ENCODE data around the gene PLD6. TPM values are rescaled to one million over a fixed set of nuclear protein-coding genes. Genes with fewer than 3 reads are reported as not detected.
A peak's percentile ranks its signal among the peaks of the same experiment; 100 is the strongest.

The PLD6 gene
- total RNA-seq, 1 experiment from 2014 or later = 0.09 TPM

DNA sequence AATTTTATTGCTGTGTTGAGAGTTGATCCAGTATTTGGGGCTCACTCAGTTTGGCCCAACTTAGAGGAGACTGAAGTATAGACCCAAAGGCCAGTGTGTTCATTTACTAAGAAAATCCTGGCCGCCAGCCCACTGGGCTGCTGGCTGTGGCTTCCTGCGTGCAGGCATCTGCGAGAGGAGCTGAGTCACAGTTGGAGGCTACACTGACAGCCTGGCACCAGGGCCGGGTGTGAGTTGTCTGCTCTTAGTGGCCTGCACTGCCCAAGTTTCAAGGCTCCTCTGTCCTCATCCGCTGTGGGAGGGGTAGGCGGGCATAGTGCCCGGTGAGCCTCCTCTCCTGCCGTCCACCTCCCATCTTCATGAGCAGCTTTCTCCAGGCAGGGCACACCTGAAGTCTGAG lies 54.2 kb downstream of the PLD6 start:
- no peaks in the 10 kb centered on the region for H4K20me1 ChIP-seq (ENCODE audit: control insufficient read depth, insufficient read depth, insufficient read length)

More for the DNA sequence above, 54.2 kb downstream of the PLD6 start:
- Mint-ChIP-seq H3K9me3 (no peaks in the 10 kb centered on the region), H3K4me1 (no peaks in the 10 kb centered on the region), H3K36me3 (ENCODE audit: insufficient read depth in 1 of 3, low read depth in 3 of 3) (peaks cover 31 to 69% (median 64%) of the 10 kb centered on the region in 3 experiments), H3K27ac (0 out of 7 replicates have a peak overlapping the region, but pooled peaks of 1 of the 3 experiments have one; percentile 70), H3K4me3 (no peak overlapping the region), H3K27me3 (ENCODE audit: low read depth) (no peaks in the 10 kb centered on the region)
- Histone ChIP-seq H4K5ac (ENCODE audit: insufficient read length, low read depth, low read length) (no peak overlapping the region), H3K4me1 (ENCODE audit: insufficient read depth, low read length) (no peaks in the 10 kb centered on the region), H3K56ac (ENCODE audit: insufficient read length, low read depth, low read length) (no peak overlapping the region), H3K23ac (ENCODE audit: insufficient read length, low read depth, low read length) (no peak overlapping the region), H3K23me2 (ENCODE audit: insufficient read length, low read depth, low read length, poor library complexity, severe bottlenecking) (no peaks in the 10 kb centered on the region), H2BK5ac (ENCODE audit: insufficient read length, low read length) (no peak overlapping the region), H4K8ac (replicated peaks; ENCODE audit: insufficient read length, low read depth, low read length) (no peak overlapping the region), H3K18ac (ENCODE audit: insufficient read length, low read depth, low read length) (no peak overlapping the region), H2BK15ac (ENCODE audit: low read depth, low read length) (no peak overlapping the region), H3K9me3 (ENCODE audit: control insufficient read depth, low read depth, low read length) (no peaks in the 10 kb centered on the region), H2AK5ac (ENCODE audit: insufficient read length, low read length) (no peak overlapping the region), H2BK20ac (ENCODE audit: low read depth, low read length, poor library complexity, severe bottlenecking) (no peak overlapping the region), H3K27ac (ENCODE audit: insufficient read length, low read depth, low read length) (no peak overlapping the region), H3K27me3 (ENCODE audit: insufficient read depth, low read length) (no peaks in the 10 kb centered on the region), H2BK12ac (ENCODE audit: insufficient read length, low read depth, low read length) (no peak overlapping the region), H3K4ac (ENCODE audit: low read depth, low read length) (no peak overlapping the region), H4K91ac (ENCODE audit: insufficient read length, low read depth, low read length) (no peak overlapping the region), H3K9ac (ENCODE audit: extremely low read depth, insufficient read length, low read length) (no peak overlapping the region), H3T11ph (ENCODE audit: low read length) (no peak overlapping the region), H3K79me2 (ENCODE audit: insufficient read depth, low read length) (no peaks in the 10 kb centered on the region), H3K79me1 (ENCODE audit: insufficient read depth, low read depth, low read length, poor library complexity, severe bottlenecking) (no peaks in the 10 kb centered on the region), H2BK120ac (ENCODE audit: low read depth, low read length, poor library complexity, severe bottlenecking) (no peak overlapping the region), H2AFZ (ENCODE audit: low read length) (no peak overlapping the region), H3K14ac (ENCODE audit: insufficient read depth, low read length) (no peak overlapping the region), H3K4me2 (ENCODE audit: insufficient read depth, insufficient read length, low read length) (no peak overlapping the region)
- TF ChIP-seq, protein P1, sequence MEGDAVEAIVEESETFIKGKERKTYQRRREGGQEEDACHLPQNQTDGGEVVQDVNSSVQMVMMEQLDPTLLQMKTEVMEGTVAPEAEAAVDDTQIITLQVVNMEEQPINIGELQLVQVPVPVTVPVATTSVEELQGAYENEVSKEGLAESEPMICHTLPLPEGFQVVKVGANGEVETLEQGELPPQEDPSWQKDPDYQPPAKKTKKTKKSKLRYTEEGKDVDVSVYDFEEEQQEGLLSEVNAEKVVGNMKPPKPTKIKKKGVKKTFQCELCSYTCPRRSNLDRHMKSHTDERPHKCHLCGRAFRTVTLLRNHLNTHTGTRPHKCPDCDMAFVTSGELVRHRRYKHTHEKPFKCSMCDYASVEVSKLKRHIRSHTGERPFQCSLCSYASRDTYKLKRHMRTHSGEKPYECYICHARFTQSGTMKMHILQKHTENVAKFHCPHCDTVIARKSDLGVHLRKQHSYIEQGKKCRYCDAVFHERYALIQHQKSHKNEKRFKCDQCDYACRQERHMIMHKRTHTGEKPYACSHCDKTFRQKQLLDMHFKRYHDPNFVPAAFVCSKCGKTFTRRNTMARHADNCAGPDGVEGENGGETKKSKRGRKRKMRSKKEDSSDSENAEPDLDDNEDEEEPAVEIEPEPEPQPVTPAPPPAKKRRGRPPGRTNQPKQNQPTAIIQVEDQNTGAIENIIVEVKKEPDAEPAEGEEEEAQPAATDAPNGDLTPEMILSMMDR (conservative IDR thresholded peaks at IDR 0.05) = no peak
- WGBS (ENCODE audit: extremely low coverage, insufficient read length, low lambda C conversion rate) = no CpG with 5 or more reads among the region's 8 CpGs
- no peak for DNase-seq

Data from H9 (cell line).